ENCODE data around the gene ANKRD44. TPM values are rescaled to one million over a fixed set of nuclear protein-coding genes. Genes with fewer than 3 reads are reported as not detected.

Gene ANKRD44
- total and polyA plus RNA-seq, 2 of the 8 experiments (the other 6 are each of a cell fraction or from before 2014, with no cell fraction given) = 1.2 to 1.3 TPM

DNA sequence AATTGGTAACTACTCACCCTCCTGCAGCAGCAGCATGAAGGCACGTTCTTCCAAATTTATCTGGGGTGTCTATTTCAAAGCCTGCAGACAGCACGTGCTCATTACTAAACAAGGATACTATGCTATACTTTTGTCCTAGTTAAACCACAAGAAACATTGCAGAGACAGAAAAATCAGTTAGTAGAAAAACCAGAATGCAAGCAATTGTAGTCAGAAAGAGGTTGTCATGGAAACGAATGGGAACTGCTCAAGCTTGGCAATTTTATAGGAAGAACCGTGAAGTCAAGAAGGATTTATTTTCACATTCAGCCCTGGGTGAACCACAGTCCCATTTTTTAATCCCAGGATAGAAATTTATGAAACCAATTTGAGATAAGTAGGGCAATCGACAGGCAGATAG lies 221.9 kb downstream of the ANKRD44 start (continued):
- TF ChIP-seq, protein P1, sequence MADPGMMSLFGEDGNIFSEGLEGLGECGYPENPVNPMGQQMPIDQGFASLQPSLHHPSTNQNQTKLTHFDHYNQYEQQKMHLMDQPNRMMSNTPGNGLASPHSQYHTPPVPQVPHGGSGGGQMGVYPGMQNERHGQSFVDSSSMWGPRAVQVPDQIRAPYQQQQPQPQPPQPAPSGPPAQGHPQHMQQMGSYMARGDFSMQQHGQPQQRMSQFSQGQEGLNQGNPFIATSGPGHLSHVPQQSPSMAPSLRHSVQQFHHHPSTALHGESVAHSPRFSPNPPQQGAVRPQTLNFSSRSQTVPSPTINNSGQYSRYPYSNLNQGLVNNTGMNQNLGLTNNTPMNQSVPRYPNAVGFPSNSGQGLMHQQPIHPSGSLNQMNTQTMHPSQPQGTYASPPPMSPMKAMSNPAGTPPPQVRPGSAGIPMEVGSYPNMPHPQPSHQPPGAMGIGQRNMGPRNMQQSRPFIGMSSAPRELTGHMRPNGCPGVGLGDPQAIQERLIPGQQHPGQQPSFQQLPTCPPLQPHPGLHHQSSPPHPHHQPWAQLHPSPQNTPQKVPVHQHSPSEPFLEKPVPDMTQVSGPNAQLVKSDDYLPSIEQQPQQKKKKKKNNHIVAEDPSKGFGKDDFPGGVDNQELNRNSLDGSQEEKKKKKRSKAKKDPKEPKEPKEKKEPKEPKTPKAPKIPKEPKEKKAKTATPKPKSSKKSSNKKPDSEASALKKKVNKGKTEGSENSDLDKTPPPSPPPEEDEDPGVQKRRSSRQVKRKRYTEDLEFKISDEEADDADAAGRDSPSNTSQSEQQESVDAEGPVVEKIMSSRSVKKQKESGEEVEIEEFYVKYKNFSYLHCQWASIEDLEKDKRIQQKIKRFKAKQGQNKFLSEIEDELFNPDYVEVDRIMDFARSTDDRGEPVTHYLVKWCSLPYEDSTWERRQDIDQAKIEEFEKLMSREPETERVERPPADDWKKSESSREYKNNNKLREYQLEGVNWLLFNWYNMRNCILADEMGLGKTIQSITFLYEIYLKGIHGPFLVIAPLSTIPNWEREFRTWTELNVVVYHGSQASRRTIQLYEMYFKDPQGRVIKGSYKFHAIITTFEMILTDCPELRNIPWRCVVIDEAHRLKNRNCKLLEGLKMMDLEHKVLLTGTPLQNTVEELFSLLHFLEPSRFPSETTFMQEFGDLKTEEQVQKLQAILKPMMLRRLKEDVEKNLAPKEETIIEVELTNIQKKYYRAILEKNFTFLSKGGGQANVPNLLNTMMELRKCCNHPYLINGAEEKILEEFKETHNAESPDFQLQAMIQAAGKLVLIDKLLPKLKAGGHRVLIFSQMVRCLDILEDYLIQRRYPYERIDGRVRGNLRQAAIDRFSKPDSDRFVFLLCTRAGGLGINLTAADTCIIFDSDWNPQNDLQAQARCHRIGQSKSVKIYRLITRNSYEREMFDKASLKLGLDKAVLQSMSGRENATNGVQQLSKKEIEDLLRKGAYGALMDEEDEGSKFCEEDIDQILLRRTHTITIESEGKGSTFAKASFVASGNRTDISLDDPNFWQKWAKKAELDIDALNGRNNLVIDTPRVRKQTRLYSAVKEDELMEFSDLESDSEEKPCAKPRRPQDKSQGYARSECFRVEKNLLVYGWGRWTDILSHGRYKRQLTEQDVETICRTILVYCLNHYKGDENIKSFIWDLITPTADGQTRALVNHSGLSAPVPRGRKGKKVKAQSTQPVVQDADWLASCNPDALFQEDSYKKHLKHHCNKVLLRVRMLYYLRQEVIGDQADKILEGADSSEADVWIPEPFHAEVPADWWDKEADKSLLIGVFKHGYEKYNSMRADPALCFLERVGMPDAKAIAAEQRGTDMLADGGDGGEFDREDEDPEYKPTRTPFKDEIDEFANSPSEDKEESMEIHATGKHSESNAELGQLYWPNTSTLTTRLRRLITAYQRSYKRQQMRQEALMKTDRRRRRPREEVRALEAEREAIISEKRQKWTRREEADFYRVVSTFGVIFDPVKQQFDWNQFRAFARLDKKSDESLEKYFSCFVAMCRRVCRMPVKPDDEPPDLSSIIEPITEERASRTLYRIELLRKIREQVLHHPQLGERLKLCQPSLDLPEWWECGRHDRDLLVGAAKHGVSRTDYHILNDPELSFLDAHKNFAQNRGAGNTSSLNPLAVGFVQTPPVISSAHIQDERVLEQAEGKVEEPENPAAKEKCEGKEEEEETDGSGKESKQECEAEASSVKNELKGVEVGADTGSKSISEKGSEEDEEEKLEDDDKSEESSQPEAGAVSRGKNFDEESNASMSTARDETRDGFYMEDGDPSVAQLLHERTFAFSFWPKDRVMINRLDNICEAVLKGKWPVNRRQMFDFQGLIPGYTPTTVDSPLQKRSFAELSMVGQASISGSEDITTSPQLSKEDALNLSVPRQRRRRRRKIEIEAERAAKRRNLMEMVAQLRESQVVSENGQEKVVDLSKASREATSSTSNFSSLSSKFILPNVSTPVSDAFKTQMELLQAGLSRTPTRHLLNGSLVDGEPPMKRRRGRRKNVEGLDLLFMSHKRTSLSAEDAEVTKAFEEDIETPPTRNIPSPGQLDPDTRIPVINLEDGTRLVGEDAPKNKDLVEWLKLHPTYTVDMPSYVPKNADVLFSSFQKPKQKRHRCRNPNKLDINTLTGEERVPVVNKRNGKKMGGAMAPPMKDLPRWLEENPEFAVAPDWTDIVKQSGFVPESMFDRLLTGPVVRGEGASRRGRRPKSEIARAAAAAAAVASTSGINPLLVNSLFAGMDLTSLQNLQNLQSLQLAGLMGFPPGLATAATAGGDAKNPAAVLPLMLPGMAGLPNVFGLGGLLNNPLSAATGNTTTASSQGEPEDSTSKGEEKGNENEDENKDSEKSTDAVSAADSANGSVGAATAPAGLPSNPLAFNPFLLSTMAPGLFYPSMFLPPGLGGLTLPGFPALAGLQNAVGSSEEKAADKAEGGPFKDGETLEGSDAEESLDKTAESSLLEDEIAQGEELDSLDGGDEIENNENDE (IDR thresholded peaks at IDR 0.05; ENCODE audit: insufficient replicate concordance, low read length) = no peak
- no peak for TF ChIP-seq RXRA (IDR thresholded peaks at IDR 0.05; ENCODE audit: insufficient read depth, low read depth, low read length)
- no peak for TF ChIP-seq POLR2AphosphoS5 (IDR thresholded peaks at IDR 0.05; ENCODE audit: low read depth, low read length)
- no peak for TF ChIP-seq BRCA1 (IDR thresholded peaks at IDR 0.05; ENCODE audit: low read depth, low read length)
- no peak for TF ChIP-seq FOSL1 (IDR thresholded peaks at IDR 0.05; ENCODE audit: insufficient read depth, low read depth, low read length)

Measured in H1 (cell line).